ENCODE data around the gene ZNF322. TPM values are rescaled to one million over a fixed set of nuclear protein-coding genes. Genes with fewer than 3 reads are reported as not detected.

ZNF322 gene
- total RNA-seq, 1 experiment from 2014 or later, result 39.1 TPM

DNA sequence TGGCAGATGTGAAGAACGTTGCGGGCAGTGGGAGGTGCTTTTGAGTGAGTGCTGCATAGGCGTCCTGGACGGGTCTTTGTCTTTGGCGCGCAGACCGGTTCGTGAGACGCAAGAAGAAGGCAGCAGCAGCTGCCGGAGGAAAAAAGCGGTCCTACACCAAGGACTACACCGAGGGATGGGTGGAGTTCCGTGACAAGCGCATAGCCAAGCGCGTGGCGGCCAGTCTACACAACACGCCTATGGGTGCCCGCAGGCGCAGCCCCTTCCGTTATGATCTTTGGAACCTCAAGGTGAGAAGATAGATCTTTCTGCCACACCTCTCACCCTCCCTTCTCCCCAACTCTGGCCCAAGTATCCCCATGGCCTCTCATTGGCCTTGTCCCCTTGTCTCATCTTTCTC, 61.7 kb downstream of the ZNF322 start:
- H2BK120ac ChIP-seq (ENCODE audit: low read depth, low read length, poor library complexity, severe bottlenecking), result no peak overlapping the region
- no peak overlapping the region for H2BK5ac ChIP-seq (ENCODE audit: insufficient read length, low read length)
- peak overlapping the region; percentile 92 for H3K4me2 ChIP-seq (ENCODE audit: insufficient read depth, insufficient read length, low read length)
- H3K9me3 ChIP-seq (ENCODE audit: control insufficient read depth, low read depth, low read length), result no peaks in the 10 kb centered on the region
- H4K20me1 ChIP-seq (ENCODE audit: control insufficient read depth, insufficient read depth, insufficient read length), result no peaks in the 10 kb centered on the region
- H2AFZ ChIP-seq (ENCODE audit: low read length), result no peak overlapping the region
- peaks cover 5% of the 10 kb centered on the region for H3K79me1 ChIP-seq (ENCODE audit: insufficient read depth, low read depth, low read length, poor library complexity, severe bottlenecking)
- peaks cover 3% of the 10 kb centered on the region; the same call in 1 of the 2 replicates for H3K27me3 Mint-ChIP-seq (ENCODE audit: low read depth)
- H3K4ac ChIP-seq (ENCODE audit: low read depth, low read length), result no peak overlapping the region
- WGBS (ENCODE audit: extremely low coverage, insufficient read length, low lambda C conversion rate), result no CpG with 5 or more reads among the region's 21 CpGs
- H3K56ac ChIP-seq (ENCODE audit: insufficient read length, low read depth, low read length), result no peak overlapping the region
- no peaks in the 10 kb centered on the region for H3K9me3 Mint-ChIP-seq
- H3K27ac Mint-ChIP-seq, result 0 out of 7 replicates have a peak overlapping the region, but pooled peaks of 1 of the 3 experiments have one; percentile 14
- TF ChIP-seq, protein P1, sequence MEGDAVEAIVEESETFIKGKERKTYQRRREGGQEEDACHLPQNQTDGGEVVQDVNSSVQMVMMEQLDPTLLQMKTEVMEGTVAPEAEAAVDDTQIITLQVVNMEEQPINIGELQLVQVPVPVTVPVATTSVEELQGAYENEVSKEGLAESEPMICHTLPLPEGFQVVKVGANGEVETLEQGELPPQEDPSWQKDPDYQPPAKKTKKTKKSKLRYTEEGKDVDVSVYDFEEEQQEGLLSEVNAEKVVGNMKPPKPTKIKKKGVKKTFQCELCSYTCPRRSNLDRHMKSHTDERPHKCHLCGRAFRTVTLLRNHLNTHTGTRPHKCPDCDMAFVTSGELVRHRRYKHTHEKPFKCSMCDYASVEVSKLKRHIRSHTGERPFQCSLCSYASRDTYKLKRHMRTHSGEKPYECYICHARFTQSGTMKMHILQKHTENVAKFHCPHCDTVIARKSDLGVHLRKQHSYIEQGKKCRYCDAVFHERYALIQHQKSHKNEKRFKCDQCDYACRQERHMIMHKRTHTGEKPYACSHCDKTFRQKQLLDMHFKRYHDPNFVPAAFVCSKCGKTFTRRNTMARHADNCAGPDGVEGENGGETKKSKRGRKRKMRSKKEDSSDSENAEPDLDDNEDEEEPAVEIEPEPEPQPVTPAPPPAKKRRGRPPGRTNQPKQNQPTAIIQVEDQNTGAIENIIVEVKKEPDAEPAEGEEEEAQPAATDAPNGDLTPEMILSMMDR (conservative IDR thresholded peaks at IDR 0.05), result no peak
- H3K23ac ChIP-seq (ENCODE audit: insufficient read length, low read depth, low read length), result no peak overlapping the region
- DNase-seq, result no peak
- no peak overlapping the region for H2BK12ac ChIP-seq (ENCODE audit: insufficient read length, low read depth, low read length)
- H3K36me3 Mint-ChIP-seq (ENCODE audit: insufficient read depth in 1 of 3, low read depth in 3 of 3), result peaks cover 5 to 18% (median 14%) of the 10 kb centered on the region in 3 experiments; a peak in 6 of 7 replicates
- no peak overlapping the region for H2BK20ac ChIP-seq (ENCODE audit: low read depth, low read length, poor library complexity, severe bottlenecking)
- no peak overlapping the region for H4K5ac ChIP-seq (ENCODE audit: insufficient read length, low read depth, low read length)
- peaks cover 21% of the 10 kb centered on the region for H3K23me2 ChIP-seq (ENCODE audit: insufficient read length, low read depth, low read length, poor library complexity, severe bottlenecking)
- H2BK15ac ChIP-seq (ENCODE audit: low read depth, low read length), result no peak overlapping the region
- H3K27ac ChIP-seq (ENCODE audit: insufficient read length, low read depth, low read length), result no peak overlapping the region
- H3K18ac ChIP-seq (ENCODE audit: insufficient read length, low read depth, low read length), result no peak overlapping the region
- no peak overlapping the region for H3K4me3 Mint-ChIP-seq
- H4K8ac ChIP-seq (replicated peaks; ENCODE audit: insufficient read length, low read depth, low read length), result no peak overlapping the region
- no peak overlapping the region for H4K91ac ChIP-seq (ENCODE audit: insufficient read length, low read depth, low read length)
- peaks cover 3% of the 10 kb centered on the region; the same call in 1 of the 2 replicates for H3K79me2 ChIP-seq (ENCODE audit: insufficient read depth, low read length)
- no peak overlapping the region for H3T11ph ChIP-seq (ENCODE audit: low read length)
- no peak overlapping the region for H2AK5ac ChIP-seq (ENCODE audit: insufficient read length, low read length)
- H3K27me3 ChIP-seq (ENCODE audit: insufficient read depth, low read length), result no peaks in the 10 kb centered on the region
- H3K4me1 ChIP-seq (ENCODE audit: insufficient read depth, low read length), result no peaks in the 10 kb centered on the region; the same call in 1 of the 2 replicates
- peak overlapping the region; percentile 89 for H3K9ac ChIP-seq (ENCODE audit: extremely low read depth, insufficient read length, low read length)
- H3K14ac ChIP-seq (ENCODE audit: insufficient read depth, low read length), result no peak overlapping the region
- H3K4me1 Mint-ChIP-seq, result peaks cover 11% of the 10 kb centered on the region in 2 experiments
